ENCODE measurements around the gene MLLT10.

- TF ChIP-seq CTCF (IDR thresholded peaks at IDR 0.05), result no peak
- no peak for TF ChIP-seq NR3C1 (CRISPR knock-in tag; conservative IDR thresholded peaks at IDR 0.05; ENCODE audit: low read depth)
- TF ChIP-seq E2F1 (CRISPR knock-in tag; IDR thresholded peaks at IDR 0.05), result no peak
- TF ChIP-seq MAX (CRISPR knock-in tag; IDR thresholded peaks at IDR 0.05), result no peak
- no peak for TF ChIP-seq ETV6 (CRISPR knock-in tag; IDR thresholded peaks at IDR 0.05)
- no peak for TF ChIP-seq JAZF1 (CRISPR knock-in tag; IDR thresholded peaks at IDR 0.05)
- TF ChIP-seq SMAD3 (CRISPR knock-in tag; IDR thresholded peaks at IDR 0.05; ENCODE audit: borderline replicate concordance), result no peak
- TF ChIP-seq SP1 (CRISPR knock-in tag; conservative IDR thresholded peaks at IDR 0.05), result no peak
- no peak for TF ChIP-seq MXD4 (CRISPR knock-in tag; IDR thresholded peaks at IDR 0.05; ENCODE audit: borderline replicate concordance)
- TF ChIP-seq FOXJ3 (CRISPR knock-in tag; IDR thresholded peaks at IDR 0.05; ENCODE audit: borderline replicate concordance), result no peak
Observed at GRCh38 chr10:21587391-21587790, 53.4 kb downstream of the MLLT10 start.

Measured in WTC11 (cell line).